Lower lobe of right lung (tissue), 2 donors: ENCODE results near the gene HAUS7. TPM values are rescaled to one million over a fixed set of nuclear protein-coding genes. Genes with fewer than 3 reads are reported as not detected.
A peak's percentile ranks its signal among the peaks of the same experiment; 100 is the strongest.

ENCODE experiments used
- ATAC-seq, 2 donors: fragments of 200-7000 bp; cut with Tn5 transposase; one replicate each; pipeline ENCODE4 v1.9.1; 2020 to 2022; ENCODE audit warnings: mild to moderate bottlenecking in 2 of 2, moderate library complexity in 2 of 2
- DNase-seq: peaks from one replicate; pipeline ENCODE4 v3.0.0-alpha.2; 2020
- H3K27ac ChIP-seq: fragments of 200-600 bp; one replicate; pipeline ENCODE4 v1.8.0; 2022
- H3K27me3 ChIP-seq: fragments of 200-600 bp; one replicate; pipeline ENCODE4 v1.8.0; 2022; ENCODE audit warnings: low read depth
- H3K36me3 ChIP-seq: fragments of 200-600 bp; one replicate; pipeline ENCODE4 v1.8.0; 2022; ENCODE audit warnings: mild to moderate bottlenecking
- H3K4me1 ChIP-seq: fragments of 200-600 bp; one replicate; pipeline ENCODE4 v1.8.0; 2022
- H3K4me3 ChIP-seq: fragments of 200-600 bp; one replicate; pipeline ENCODE4 v1.8.0; 2022; ENCODE audit warnings: mild to moderate bottlenecking
- H3K9me3 ChIP-seq: fragments of 200-600 bp; one replicate; pipeline ENCODE4 v1.8.0; 2022
- CTCF ChIP-seq: fragments of 200-600 bp; IDR thresholded peaks from one replicate; pipeline ENCODE4 v1.8.0; 2022; ENCODE audit warnings: antibody characterized with exemption, mild to moderate bottlenecking
- intact Hi-C: fragments of 100-400 bp; cut with DNase I; formaldehyde crosslinking; loops from one replicate; pipeline ENCODE4 v1.11.0; 2022
- total RNA-seq: library from RNA; stranded (reverse); fragmentation: NEBNext Ultra II Directional; extraction: Animal tissue kit (Norgen Biotek cat#: 25700); gene quantifications from one replicate; pipeline ENCODE4 v1.2.1, GENCODE V29; 2021
- donor health status: DM: no; HTN: yes; CAD: no; lungs with severe emphysema.

Gene HAUS7
- total RNA-seq, 1 donor from 2014 or later = 22.7 TPM

GRCh38 chrX:153474266-153474665 is 3.9 kb upstream of the HAUS7 start:
- Histone ChIP-seq H3K4me3 (no peak overlapping the region), H3K27ac (no peak overlapping the region)
- ATAC-seq = no peak

GRCh38 chrX:153473126-153473525 is 2.8 kb upstream of the HAUS7 start:
- no peak for ATAC-seq
- TF ChIP-seq CTCF = no peak
- no peaks in the 10 kb centered on the region for H3K36me3 ChIP-seq
- H3K4me1 ChIP-seq = peaks cover 15% of the 10 kb centered on the region
- no peak overlapping the region for H3K4me3 ChIP-seq
- no peaks in the 10 kb centered on the region for H3K9me3 ChIP-seq
- H3K27me3 ChIP-seq = no peaks in the 10 kb centered on the region
- intact Hi-C loops = no loop called here
- no peak for DNase-seq
- no peak overlapping the region for H3K27ac ChIP-seq

More at GRCh38 chrX:153474266-153474665, 3.9 kb upstream of the HAUS7 start:
- Histone ChIP-seq H3K9me3 (no peaks in the 10 kb centered on the region), H3K4me1 (peaks cover 11% of the 10 kb centered on the region), H3K36me3 (no peaks in the 10 kb centered on the region), H3K27me3 (no peaks in the 10 kb centered on the region)
- TF ChIP-seq CTCF = no peak
- no peak for DNase-seq
- intact Hi-C loops = no loop called here

- H3K27ac ChIP-seq = no peak overlapping the region
- H3K36me3 ChIP-seq = no peaks in the 10 kb centered on the region
- H3K4me3 ChIP-seq = no peak overlapping the region
- no peak for DNase-seq
- no peaks in the 10 kb centered on the region for H3K27me3 ChIP-seq
- ATAC-seq = no peak
- H3K9me3 ChIP-seq = no peaks in the 10 kb centered on the region
- intact Hi-C loops = no loop called here
- peaks cover 15% of the 10 kb centered on the region for H3K4me1 ChIP-seq
- TF ChIP-seq CTCF = no peak
Observed at GRCh38 chrX:153471663-153472280, 1.4 kb upstream of the HAUS7 start.

- H3K9me3 ChIP-seq = no peaks in the 10 kb centered on the region
- ATAC-seq (peak; percentile 28 to 49), DNase-seq (no peak)
- peaks cover 12% of the 10 kb centered on the region for H3K4me1 ChIP-seq
- intact Hi-C loops = no loop called here
- H3K36me3 ChIP-seq = no peaks in the 10 kb centered on the region
- H3K27me3 ChIP-seq = no peaks in the 10 kb centered on the region
- peak; percentile 6 for TF ChIP-seq CTCF
- peak overlapping the region; percentile 72 for H3K4me3 ChIP-seq
- peak overlapping the region; percentile 80 for H3K27ac ChIP-seq
Observed at GRCh38 chrX:153469811-153470410, 465 bp downstream of the HAUS7 start.

- Histone ChIP-seq H3K36me3 (no peaks in the 10 kb centered on the region), H3K9me3 (no peaks in the 10 kb centered on the region), H3K27ac (no peak overlapping the region), H3K4me1 (peaks cover 11% of the 10 kb centered on the region), H3K27me3 (no peaks in the 10 kb centered on the region), H3K4me3 (no peak overlapping the region)
- no peak for DNase-seq
- TF ChIP-seq CTCF = no peak
- intact Hi-C loops = no loop called here
- ATAC-seq = no peak
Observed at GRCh38 chrX:153468008-153468580, 2.3 kb downstream of the HAUS7 start.
